GM19099 (cell line): Measurements from ENCODE around the gene IRS4.

Experiments used
- POLR2A ChIP-seq: IDR thresholded peaks from 3 replicates; pipeline ENCODE4 v1.6.1; 2011; ENCODE audit warnings: low read depth; ENCODE audit not compliant: insufficient read length; ENCODE audit errors: extremely low read depth

The IRS4 gene

DNA sequence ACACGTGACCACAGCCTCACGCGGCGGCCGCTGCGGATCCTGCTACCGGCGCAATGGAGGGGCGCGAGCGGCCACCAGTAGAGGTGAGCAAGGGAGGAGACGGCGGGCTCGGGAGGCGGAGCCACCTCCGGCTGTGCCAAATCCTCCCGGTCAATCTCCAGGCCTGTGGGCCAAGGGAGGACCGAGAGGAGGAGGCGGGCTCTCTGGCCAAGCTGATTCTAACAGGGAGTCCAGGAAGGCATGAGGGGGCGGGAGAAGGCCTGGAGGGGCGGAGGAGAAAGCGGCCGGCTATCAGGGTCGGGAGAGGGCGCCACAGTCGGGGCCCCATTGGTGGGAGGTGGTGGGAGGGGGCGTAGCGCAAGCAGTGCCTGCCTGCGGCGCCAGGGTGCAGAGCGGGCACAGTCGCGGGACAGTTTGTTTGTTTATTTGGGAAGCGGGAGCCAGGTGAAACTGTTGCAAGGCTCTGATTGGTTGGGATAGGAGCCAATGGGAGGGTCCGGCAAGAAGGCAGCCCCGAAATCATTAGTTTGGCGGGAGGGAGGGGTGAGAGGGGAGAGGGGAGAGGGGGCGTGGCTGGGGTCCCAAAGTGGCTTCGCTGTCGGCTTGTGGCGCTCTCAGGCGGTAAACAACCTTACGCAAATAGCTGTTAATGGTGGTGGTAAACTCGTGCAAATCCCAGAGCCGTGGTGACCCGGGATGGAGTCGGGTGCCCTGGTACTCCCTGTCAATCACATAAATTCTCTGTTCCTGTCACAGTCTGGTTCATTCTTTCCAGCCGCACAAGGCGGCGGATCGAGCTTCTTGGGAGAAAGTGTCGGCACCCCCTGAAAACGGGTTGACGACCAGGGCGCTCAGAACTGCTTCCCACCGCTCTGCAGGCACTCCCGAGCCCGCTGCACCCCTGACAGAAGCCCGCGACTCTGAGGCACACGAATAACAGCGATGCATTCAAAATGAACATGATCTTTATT is at the start of gene IRS4:
TSS of gene IRS4 (minus strand) at position 55 of the 971 bp plus-strand sequence.
- TF ChIP-seq POLR2A = no peak

DNA sequence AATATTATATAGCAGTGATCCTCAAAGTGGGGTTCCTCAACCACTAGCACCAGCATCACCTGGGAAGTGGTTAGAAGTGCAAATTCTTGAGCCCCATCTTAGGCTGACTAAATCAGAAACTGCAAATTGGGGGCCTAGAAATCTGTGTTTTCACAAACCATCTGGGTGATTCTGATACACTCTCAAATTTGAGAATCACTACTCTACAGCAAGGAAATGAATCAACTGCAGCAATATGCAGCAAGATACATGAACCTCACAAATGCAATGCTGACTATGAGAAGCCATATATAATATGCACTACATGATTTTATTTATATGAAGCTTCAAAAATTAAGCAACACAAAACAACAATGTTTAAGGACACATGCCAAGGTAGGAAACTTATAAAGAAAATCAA is 36.2 kb upstream of the IRS4 start:
- TF ChIP-seq POLR2A = no peak

DNA sequence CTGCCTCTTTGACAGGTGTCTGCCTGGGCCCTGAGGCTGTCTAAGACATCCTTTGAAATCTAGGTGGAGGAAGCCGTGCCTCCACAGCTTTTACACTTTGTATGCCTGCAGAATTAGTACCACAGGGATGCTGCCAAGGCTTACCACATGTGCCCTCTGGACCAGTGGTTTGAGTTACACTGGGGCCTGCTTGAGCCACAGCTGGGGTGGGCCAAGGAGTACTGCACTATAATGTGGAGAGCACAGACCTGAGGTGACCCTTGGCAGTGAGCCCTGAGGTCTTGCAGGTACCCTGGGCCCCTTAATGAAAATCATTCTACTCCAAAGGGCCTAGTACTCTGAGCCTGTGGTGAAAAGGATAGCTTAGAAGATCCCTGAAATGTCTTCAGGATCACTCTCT is 27.2 kb upstream of the IRS4 start:
- TF ChIP-seq POLR2A = no peak

DNA sequence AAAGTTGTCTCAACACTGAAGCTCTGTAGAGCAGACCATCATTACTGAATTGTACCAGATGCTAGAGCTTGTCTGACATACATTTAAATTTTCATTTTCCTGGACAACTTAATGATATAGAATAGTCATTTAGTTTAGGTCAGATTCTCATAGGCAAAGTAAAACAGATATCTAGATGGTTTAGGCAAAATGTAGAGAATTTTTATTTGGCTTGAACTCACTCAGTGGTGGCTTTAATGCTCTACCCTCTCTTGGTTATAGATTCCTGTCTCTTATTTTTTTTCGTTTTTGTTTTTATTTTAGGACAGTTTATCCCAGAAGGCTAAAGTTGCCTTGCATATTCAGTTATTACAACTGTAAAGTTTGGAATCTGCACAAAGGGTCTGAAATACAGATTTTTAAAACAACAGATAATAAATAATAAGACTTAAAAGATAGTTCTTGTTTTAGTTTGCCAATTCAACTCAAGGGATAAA is 4.0 kb upstream of the IRS4 start:
- no peak for TF ChIP-seq POLR2A

DNA sequence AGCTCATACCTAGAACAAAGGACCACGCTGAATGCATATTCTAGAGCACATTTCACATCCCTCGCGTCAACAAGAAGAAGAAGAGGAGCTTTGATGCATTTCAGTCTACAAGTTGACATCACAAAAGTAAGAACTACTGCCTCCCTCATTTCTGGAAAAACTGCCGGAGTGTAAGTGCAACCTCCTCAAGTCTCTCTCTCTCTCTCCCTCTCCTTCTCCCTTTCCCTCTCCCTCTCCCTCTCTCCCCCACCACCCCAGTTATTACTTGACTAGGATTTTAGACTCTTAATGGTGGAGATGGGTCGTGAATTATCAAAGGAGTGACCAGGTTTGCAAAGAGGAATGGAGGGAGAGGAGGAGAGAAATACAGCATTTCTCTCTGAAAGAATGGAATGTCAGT is 1.4 kb upstream of the IRS4 start:
- TF ChIP-seq POLR2A = no peak

DNA sequence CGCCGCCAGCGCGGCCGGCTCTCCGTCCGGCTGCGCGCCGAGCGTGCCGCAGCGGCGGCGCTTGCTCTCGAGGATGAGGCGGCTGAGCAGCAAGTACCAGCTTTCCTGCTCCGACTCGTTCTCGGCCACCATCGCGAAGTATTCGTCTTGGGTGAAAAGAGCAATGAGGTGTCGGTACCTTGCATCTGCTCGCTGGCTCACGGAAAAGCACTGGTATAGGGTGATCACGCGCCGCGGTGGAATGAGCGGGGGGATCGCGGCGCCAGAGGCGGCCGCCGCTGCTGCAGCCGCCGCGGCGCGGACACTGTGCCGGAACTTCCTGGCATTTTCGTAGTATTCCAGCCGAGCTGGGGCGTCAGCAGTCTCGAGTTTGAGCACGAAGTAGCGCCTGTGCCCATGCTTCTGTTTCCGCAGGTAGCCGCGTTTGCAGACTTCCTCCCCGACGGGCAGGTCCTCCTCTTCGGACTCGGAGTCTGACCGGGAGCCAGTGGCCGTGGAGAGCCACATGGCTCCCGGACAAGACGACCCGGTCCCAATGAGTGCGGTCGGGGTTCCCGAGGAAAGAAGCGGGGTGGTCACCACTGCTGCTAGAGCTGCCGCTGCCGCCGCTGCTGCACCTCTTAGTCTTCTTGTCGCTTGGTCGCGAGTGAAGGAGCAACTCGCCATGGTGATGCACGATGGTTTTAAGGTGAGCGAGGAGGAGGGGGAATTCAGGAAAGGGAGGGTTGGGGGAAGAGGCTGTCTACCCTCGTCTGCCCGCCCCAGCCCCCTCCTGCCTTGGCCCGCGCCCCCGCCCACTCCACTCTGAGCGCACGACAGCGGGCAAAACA is 469 bp downstream of the IRS4 start:
- no peak for TF ChIP-seq POLR2A

DNA sequence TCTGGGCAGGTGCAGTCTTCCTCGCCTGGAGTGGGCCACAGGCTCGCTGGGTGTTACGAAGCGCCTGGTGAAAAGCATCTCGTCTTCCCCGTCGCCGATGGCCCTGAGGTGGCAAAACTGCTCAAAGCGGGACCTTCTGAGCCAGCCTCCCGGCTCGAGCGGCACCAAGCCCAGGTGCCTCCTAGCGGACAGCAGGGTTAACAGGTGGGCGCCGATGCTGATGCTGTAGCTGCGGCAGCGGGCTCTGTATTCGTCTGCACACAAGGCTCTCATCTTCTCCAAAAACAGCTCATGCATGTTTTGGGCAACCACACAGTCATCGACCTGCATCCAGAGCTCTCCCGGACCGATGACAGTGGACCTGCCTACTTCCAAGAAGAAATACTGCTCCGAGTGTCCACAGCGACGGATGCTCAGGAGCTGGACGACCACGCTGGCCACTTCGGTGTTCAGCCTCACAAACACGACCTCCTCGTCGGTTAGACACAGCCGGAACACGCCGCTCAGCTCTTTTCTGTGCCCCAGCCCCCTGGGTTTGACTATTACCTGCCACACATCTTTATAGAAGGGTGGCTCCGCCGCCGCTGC is 1.2 kb downstream of the IRS4 start:
- no peak for TF ChIP-seq POLR2A

DNA sequence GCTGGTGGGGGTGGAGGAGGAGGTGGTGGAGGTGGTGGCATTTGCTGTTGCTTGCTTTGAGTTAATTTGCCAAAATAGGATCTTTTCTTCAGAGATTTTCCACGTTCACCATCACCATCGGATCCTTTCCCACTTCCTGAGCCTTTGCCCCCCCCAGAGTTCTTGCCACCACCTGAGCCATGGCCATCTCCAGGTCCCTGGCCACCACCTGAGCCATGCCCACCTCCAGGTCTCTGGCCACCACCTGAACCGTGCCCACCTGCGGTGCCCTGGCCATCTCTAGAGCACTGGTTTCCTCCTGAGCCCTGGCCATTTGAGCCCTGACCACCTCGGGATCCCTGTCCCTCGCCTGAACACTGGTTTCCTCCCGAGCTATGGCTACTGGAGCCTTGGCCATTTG is 1.9 kb downstream of the IRS4 start:
- no peak for TF ChIP-seq POLR2A

DNA sequence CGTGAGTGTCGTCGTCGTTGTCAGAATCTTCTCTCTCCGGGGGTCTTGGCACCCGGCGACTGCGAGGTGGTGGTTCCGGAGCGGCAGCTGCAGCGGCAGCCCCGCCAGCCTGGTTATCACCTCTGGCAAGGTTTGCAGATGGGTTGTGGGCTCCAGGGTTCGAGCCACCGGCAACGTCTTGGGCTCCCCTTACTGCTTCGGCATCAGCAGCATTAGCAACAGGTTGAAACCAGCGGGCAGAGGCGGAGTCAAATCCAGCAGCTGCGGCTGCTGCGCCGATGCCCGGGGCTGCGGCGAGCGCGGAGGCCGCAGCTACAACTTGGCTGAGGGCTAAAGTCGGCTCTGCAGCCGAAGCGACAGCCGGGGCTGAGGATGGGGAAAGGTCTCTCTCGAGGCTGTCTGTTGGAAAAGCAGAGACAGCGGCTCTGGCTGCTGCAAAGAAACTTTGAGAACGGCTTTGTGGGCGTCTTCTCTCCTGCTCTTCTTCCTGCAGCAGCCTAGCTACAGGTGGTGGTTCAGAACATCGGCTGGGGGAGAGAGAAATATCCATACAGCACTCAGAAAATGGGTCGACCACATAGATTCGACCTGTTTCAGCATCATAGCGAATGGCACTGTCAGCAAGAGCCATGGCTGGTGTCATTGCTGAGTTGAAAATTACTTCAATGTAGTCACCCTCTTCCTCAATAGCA is 3.6 kb downstream of the IRS4 start:
- no peak for TF ChIP-seq POLR2A

DNA sequence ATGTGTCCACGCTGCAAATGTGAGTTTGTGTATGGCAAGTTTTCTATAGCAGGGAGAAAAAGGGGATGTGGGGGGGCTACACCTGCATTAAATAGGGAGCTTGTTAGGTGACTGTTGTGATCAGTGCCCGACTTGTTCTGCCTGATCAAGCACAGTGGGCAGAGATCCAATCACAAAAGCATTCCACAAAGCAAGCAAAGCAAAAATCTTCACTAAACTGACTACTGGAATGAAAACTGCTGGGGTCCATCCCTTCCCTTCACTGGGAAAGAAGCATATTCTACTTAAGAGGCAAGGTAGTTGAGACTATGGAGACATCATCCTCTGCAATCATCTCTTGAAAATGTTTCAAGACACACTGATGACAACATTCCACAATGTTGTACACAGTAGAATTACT is 5.2 kb downstream of the IRS4 start:
- TF ChIP-seq POLR2A = no peak

DNA sequence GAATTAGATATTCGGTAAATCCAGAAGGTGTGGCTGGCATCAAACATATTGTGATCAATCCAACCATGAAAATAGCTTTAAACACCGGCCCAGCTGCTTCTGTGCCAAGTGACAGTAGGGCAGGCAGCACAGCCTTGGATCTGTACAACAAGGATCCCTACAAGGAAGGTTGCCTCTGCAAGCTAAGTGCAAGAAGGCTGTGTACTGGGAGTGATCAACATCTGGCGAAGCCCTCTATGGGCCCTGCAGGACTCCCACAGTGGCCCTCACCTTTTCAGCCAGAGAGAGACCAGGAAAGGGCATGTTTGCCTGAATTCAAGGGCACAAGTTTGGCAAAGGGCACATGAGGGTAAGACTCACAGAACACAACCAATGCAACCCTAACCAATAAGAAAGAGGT is 9.6 kb downstream of the IRS4 start:
- no peak for TF ChIP-seq POLR2A

DNA sequence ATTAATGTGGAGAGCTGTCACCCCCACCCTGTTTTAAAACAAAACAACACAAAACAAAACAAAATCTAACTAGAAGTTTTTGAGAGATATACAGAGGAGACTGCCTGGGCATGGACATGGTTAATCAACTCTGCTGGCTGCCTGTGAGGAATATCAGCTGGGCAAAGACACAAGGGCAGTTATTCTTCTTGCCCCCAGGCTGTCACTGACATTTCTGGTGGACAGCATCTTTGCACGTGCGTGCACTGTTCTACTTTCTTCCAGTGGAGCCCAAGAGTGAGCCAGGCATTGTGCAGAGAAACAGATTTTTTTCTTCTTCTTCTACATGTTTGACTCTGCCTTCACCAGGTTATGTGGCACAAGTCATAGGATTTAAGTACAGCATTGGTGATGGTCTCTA is 13.8 kb downstream of the IRS4 start:
- no peak for TF ChIP-seq POLR2A

DNA sequence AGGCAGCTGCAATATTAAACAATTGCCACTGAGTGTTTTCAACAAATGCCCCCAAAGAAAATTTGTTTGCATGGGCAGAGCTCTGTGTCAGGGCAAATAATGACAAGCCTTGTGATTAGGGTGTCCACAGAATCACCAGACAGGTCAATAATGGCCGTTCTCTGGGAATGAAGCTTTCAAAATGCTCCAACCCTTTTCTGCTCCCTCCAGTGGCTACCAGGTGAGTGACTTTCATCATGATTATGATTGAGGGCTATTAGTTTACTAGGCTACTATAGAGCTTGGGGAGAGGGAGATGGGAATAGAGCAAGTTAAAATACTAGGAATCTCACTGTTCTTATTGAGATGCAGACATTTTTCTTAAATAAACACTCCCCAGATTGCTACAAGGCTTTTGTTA is 23.5 kb downstream of the IRS4 start:
- TF ChIP-seq POLR2A = no peak

DNA sequence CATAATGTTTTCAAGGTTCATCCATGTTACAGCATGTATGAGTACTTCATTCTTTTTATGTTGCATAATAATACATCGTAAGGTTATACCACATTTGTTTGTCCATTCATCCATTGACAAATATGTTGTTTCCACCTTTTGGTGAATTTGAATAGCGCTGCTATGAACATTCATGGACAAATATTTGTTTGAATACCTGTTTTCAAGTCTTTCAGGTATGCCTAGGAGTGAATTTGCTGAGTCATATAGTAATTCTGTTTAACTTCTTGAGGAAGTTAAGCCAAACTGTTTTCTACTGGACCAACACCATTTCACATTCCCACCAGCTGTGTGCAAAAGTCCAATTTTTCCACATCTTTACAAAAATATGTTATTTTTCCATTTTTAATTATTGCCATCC is 31.5 kb downstream of the IRS4 start:
- TF ChIP-seq POLR2A = no peak

DNA sequence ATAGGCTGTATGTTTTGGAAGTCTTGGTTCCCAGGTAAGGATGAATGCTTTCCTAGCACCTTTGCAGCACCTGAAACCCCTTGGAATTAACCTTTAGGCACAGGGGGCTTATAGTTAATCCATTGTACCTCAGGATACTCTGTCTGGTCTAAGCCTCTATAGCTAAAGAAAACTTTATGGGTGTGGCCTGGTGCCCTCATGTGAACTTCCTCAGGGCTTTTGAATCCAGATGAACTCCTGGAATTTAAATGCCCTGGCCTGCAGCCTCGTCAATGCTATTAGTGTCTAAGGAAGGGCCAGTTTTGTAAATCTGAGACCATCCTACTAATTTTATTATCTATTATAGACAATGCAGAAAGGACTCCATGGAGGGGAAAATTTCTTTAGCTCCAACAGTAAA is 33.8 kb downstream of the IRS4 start:
- TF ChIP-seq POLR2A = no peak
